GM23338 (cell line): ENCODE results near the gene AURKAIP1. TPM values are rescaled to one million over a fixed set of nuclear protein-coding genes. Genes with fewer than 3 reads are reported as not detected.

ENCODE experiments used
- ATAC-seq: fragments of 200-7000 bp; cut with Tn5 transposase; 3 replicates; pipeline ENCODE4 v1.9.1; 2020
- DNase-seq: peaks from one replicate; pipeline ENCODE4 v3.0.0-alpha.2; 2015; ENCODE audit warnings: low spot score
- H2AFZ ChIP-seq: fragments of 200-600 bp; sonication (generic); 2 replicates; pipeline ENCODE4 v1.8.0; 2016; ENCODE audit warnings: antibody characterized with exemption, mild to moderate bottlenecking, moderate library complexity
- H3F3A ChIP-seq: fragments of 200-600 bp; sonication (generic); replicated peaks from 2 replicates; pipeline ENCODE4 v1.8.0; 2017; ENCODE audit warnings: antibody characterized with exemption, mixed run types, low read depth
- H3K27ac ChIP-seq: fragments of 200-600 bp; sonication (generic); 2 replicates; pipeline ENCODE4 v1.6.1; 2016; ENCODE audit warnings: low read depth
- H3K27me3 ChIP-seq: fragments of 200-600 bp; sonication (generic); 2 replicates; pipeline ENCODE4 v1.8.0; 2016; ENCODE audit warnings: mild to moderate bottlenecking, mixed run types, moderate library complexity; ENCODE audit not compliant: insufficient read depth
- H3K36me3 ChIP-seq: fragments of 200-600 bp; sonication (generic); 2 replicates; pipeline ENCODE4 v1.8.0; 2016; ENCODE audit warnings: mild to moderate bottlenecking; ENCODE audit not compliant: insufficient read depth
- H3K4me1 ChIP-seq: fragments of 200-600 bp; sonication (generic); 2 replicates; pipeline ENCODE4 v1.8.0; 2016; ENCODE audit warnings: mild to moderate bottlenecking, moderate library complexity; ENCODE audit not compliant: insufficient read depth
- H3K4me2 ChIP-seq: fragments of 200-600 bp; sonication (generic); 2 replicates; pipeline ENCODE4 v1.7.1; 2017; ENCODE audit warnings: mixed run types
- H3K4me3 ChIP-seq: fragments of 200-600 bp; sonication (generic); 2 replicates; pipeline ENCODE4 v1.6.1; 2016; ENCODE audit warnings: mixed run types
- H3K79me2 ChIP-seq: fragments of 200-600 bp; sonication (generic); replicated peaks from 2 replicates; pipeline ENCODE4 v1.8.0; 2017; ENCODE audit warnings: mild to moderate bottlenecking; ENCODE audit not compliant: insufficient read depth
- H3K9me2 ChIP-seq: fragments of 200-600 bp; sonication (generic); 2 replicates; pipeline ENCODE4 v1.8.0; 2017; ENCODE audit not compliant: insufficient read depth
- H4K20me1 ChIP-seq: fragments of 200-600 bp; sonication (generic); replicated peaks from 2 replicates; pipeline ENCODE4 v1.8.0; 2017; ENCODE audit warnings: mild to moderate bottlenecking; ENCODE audit not compliant: insufficient read depth
- H3K27ac Mint-ChIP-seq: 2 replicates; pipeline ENCODE4 v1.8.0; 2020; ENCODE audit warnings: inconsistent platforms, mild to moderate bottlenecking, moderate library complexity, mixed read lengths
- H3K27me3 Mint-ChIP-seq: 3 replicates; pipeline ENCODE4 v1.8.0; 2022; ENCODE audit warnings: low read depth, mild to moderate bottlenecking, moderate library complexity, mixed read lengths, inconsistent platforms; ENCODE audit not compliant: insufficient read depth, poor library complexity
- H3K36me3 Mint-ChIP-seq: 3 replicates; pipeline ENCODE4 v1.8.0; 2021; ENCODE audit warnings: low read depth, mild to moderate bottlenecking, inconsistent platforms, moderate library complexity, mixed read lengths
- H3K4me1 Mint-ChIP-seq: 3 replicates; pipeline ENCODE4 v1.8.0; 2020; ENCODE audit warnings: mild to moderate bottlenecking, inconsistent platforms, mixed read lengths
- H3K4me3 Mint-ChIP-seq: 3 replicates; pipeline ENCODE4 v1.8.0; 2021; ENCODE audit warnings: moderate library complexity, mild to moderate bottlenecking, inconsistent platforms, mixed read lengths
- H3K9me3 Mint-ChIP-seq: 3 replicates; pipeline ENCODE4 v1.8.0; 2020; ENCODE audit warnings: moderate library complexity, mild to moderate bottlenecking, inconsistent platforms, mixed read lengths
- CREB1 ChIP-seq: fragments of 250-450 bp; sonication (Bioruptor Pico); IDR thresholded peaks from 2 replicates; pipeline ENCODE4 v1.5.0; 2020; ENCODE audit warnings: low read depth, mild to moderate bottlenecking, moderate library complexity
- ETS1 ChIP-seq: IDR thresholded peaks from 2 replicates; pipeline ENCODE4 v1.6.1; 2016; ENCODE audit warnings: antibody characterized with exemption
- EZH2 ChIP-seq: fragments of 200-600 bp; sonication (generic); IDR thresholded peaks from one replicate; pipeline ENCODE4 v1.8.0; 2017; ENCODE audit warnings: antibody characterized with exemption, mild to moderate bottlenecking, low read depth; ENCODE audit not compliant: unreplicated experiment
- NANOG ChIP-seq: IDR thresholded peaks from 2 replicates; pipeline ENCODE4 v1.6.1; 2016; ENCODE audit warnings: antibody characterized with exemption, borderline replicate concordance
- POLR2AphosphoS5 ChIP-seq: IDR thresholded peaks from 2 replicates; pipeline ENCODE4 v1.6.1; 2016; ENCODE audit warnings: antibody characterized with exemption, low read depth
- REST ChIP-seq: IDR thresholded peaks from one replicate; pipeline ENCODE4 v1.6.1; 2018; ENCODE audit warnings: antibody characterized with exemption; ENCODE audit not compliant: unreplicated experiment
- STAT1 ChIP-seq: IDR thresholded peaks from one replicate; pipeline ENCODE4 v1.6.1; 2016; ENCODE audit warnings: antibody characterized with exemption; ENCODE audit not compliant: unreplicated experiment
- ZNF331 ChIP-seq: fragments of 250-450 bp; sonication (Bioruptor Pico); IDR thresholded peaks from 2 replicates; pipeline ENCODE4 v1.5.0; 2020; ENCODE audit warnings: low read depth, mild to moderate bottlenecking, moderate library complexity
- ZNF462 ChIP-seq: fragments of 250-450 bp; sonication (Bioruptor Pico); IDR thresholded peaks from 2 replicates; pipeline ENCODE4 v1.5.0; 2020; ENCODE audit warnings: mild to moderate bottlenecking, moderate library complexity
- polyA plus RNA-seq: library from polyadenylated mRNA; unstranded; fragments of >200 nt; fragmentation: Nextera tagmentation; extraction: Ambion mirVana; gene quantifications from 2 replicates; pipeline ENCODE4 v1.2.1, GENCODE V29; 2016
- total RNA-seq: library from RNA; depleted of rRNA; stranded (reverse); fragments of >200 nt; shearing (Covaris generic); gene quantifications from 2 replicates; pipeline ENCODE4 v1.2.3, GENCODE V29; 2014

Gene AURKAIP1
- total and polyA plus RNA-seq, 2 experiments from 2014 or later, result 167 to 355 TPM

- no peak for TF ChIP-seq ETS1
- TF ChIP-seq ZNF331 (CRISPR knock-in tag), result no peak
- TF ChIP-seq POLR2AphosphoS5, result no peak
Observed at GRCh38 chr1:1347026-1347595, 27.9 kb downstream of the AURKAIP1 start (continued).

- Histone ChIP-seq H3K9me2 (no peaks in the 10 kb centered on the region), H3K4me2 (no peak overlapping the region), H4K20me1 (peaks cover 3% of the 10 kb centered on the region), H3K27me3 (no peaks in the 10 kb centered on the region), H3K36me3 (no peaks in the 10 kb centered on the region), H3K4me3 (no peak overlapping the region), H2AFZ (no peak overlapping the region), H3K79me2 (peaks cover 14% of the 10 kb centered on the region), H3K27ac (no peak overlapping the region), H3F3A (peaks cover 6% of the 10 kb centered on the region; the same call in 1 of the 2 replicates), H3K4me1 (peaks cover 7% of the 10 kb centered on the region; the same call in 1 of the 2 replicates)
- Mint-ChIP-seq H3K4me1 (peaks cover 13% of the 10 kb centered on the region), H3K27me3 (peaks cover 3% of the 10 kb centered on the region), H3K4me3 (no peak overlapping the region), H3K9me3 (no peaks in the 10 kb centered on the region), H3K36me3 (peaks cover under 1% of the 10 kb centered on the region; the same call in 2 of the 3 replicates), H3K27ac (no peak overlapping the region)
- TF ChIP-seq ETS1, result no peak
- TF ChIP-seq ZNF462 (CRISPR knock-in tag), result no peak
- TF ChIP-seq NANOG, result no peak
- no peak for TF ChIP-seq REST
- TF ChIP-seq EZH2, result no peak
- TF ChIP-seq POLR2AphosphoS5, result no peak
- no peak for TF ChIP-seq STAT1
- TF ChIP-seq CREB1 (CRISPR knock-in tag), result no peak
- no peak for ATAC-seq
- no peak for DNase-seq
Observed at GRCh38 chr1:1346501-1346890, 28.5 kb downstream of the AURKAIP1 start.
